Gastrocnemius medialis (tissue), 4 donors: Measurements from ENCODE around the gene KRTAP20-3.

Experiments used
- CTCF ChIP-seq, 5 experiments: fragments of 450-650 bp in 3 of 5; fragments of 200-600 bp in 2 of 5; sonication (generic) in 2 of 5; IDR thresholded peaks in 4 of 5; conservative IDR thresholded peaks in 1 of 5; 1 replicate in 4 of 5; 2 replicates in 1 of 5; pipeline ENCODE4 v1.5.1; 2016 to 2019; ENCODE audit warnings: antibody characterized with exemption in 5 of 5, mild to moderate bottlenecking in 3 of 5, moderate library complexity in 3 of 5
- POLR2A ChIP-seq, 2 donors: fragments of 450-650 bp; IDR thresholded peaks; one replicate each; pipeline ENCODE4 v1.6.1; 2017; ENCODE audit warnings: antibody characterized with exemption in 2 of 2, mild to moderate bottlenecking in 2 of 2, moderate library complexity in 2 of 2

GRCh38 chr21:30620522-30620921 lies 22.1 kb upstream of the KRTAP20-3 start, which contains the start of gene KRTAP20-4:
- TF ChIP-seq CTCF (IDR thresholded peaks at IDR 0.05 in 4 of 5, conservative IDR thresholded peaks at IDR 0.05 in 1 of 5), result no peak
- TF ChIP-seq POLR2A (IDR thresholded peaks at IDR 0.05), result no peak
